NCI-H2196 (cell line): ENCODE measurements around the gene L3MBTL1.
"Not testable (repeated sequence)": the region's sequence is repeated elsewhere in the genome, so short reads cannot be mapped to it uniquely, and the experiment has no call there.

Experiments
- DNase-seq: peaks from one replicate; lab custom pipeline; 2025; ENCODE audit not compliant: unreplicated experiment; lab: John Stamatoyannopoulos, UW

The L3MBTL1 gene

DNA sequence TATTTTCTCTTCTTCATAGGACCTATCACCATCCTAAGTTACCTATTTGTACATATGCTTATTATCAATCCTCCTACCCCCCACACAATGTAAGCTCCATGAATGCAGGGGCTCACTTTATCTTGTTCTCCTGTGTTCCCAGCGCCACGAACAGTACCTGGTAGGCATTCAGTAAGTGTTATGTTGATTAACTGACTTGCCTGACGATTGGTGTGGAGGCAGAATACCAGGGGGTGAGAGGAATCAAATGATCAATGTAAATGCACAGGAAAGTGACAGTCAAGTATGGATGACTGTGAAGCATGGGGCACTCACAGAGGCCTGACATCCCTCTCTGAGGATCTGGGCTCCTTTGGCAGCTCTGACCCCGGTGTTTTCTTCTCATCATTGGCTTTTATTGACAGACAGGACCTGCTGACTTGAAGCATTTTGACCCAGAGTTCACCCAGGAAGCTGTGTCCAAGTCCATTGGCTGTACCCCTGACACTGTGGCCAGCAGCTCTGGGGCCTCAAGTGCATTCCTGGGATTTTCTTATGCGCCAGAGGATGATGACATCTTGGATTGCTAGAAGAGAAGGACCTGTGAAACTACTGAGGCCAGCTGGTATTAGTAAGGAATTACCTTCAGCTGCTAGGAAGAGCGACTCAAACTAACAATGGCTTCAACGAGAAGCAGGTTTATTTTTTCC, 77.1 kb downstream of the L3MBTL1 start:
- DNase-seq: no peak

- no peak for DNase-seq
Measured at GRCh38 chr20:43586641-43587040, 79.1 kb downstream of the L3MBTL1 start.

DNA sequence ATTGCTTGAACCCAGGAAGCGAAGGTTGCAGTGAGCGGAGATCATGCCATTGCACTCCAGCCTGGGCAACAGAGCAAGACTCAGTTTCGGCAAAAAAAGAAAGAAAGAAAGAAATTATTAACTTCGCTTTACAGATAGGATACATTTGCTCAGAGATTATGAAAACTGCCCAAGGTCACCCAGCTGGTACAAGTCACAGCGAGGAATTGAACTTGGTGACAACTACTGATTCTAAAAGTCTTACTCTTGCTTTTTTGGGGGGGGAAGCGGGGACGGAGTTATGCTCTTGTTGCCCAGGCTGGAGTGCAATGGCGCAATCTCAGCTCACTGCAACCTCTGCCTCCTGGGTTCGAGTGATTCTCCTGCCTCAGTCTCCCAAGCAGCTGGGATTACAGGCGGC, 81.0 kb downstream of the L3MBTL1 start:
- DNase-seq: not testable (repeated sequence)

DNA sequence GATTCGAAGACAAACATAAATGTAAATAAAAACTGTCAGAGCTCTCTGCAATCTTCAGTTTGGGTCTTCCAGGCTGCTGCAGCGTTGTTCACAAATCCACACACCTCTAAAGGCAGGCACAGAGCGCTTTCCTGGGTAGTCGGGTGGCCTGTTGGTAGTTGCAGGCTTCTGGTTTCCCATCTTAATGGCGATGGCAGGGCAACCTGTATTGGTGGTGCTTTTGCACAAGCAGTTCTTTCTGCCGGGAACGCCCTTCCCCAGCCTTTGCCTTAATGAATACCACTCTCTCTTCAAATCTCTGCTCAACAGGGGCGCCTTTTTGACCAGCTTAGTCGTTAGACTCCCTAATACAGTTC, 82.5 kb downstream of the L3MBTL1 start:
- no peak for DNase-seq

- peak; percentile 95 for DNase-seq
Measured at GRCh38 chr20:43590392-43591303, 83.2 kb downstream of the L3MBTL1 start, which contains the start of gene IFT52. IFT52 (plus strand) TSS chr20:43590937; CDS start chr20:43594699, 3,762 bp downstream.
